GM10248 (cell line): ENCODE results near the gene ASB2.

Experiments used
- CTCF ChIA-PET: fragments of 300-600 bp; sonication (Branson Sonifier 250); formaldehyde crosslinking; extraction: SDS; loops from one replicate; lab custom pipeline; 2021; ENCODE audit warnings: antibody characterized with exemption; lab: Yijun Ruan, JAX
- POLR2A ChIA-PET: fragments of 350-650 bp; sonication (Branson Sonifier 250); formaldehyde crosslinking; extraction: SDS; loops from one replicate; lab custom pipeline; 2020; ENCODE audit warnings: antibody characterized with exemption; lab: Yijun Ruan, JAX
- DNase-seq: peaks from one replicate; pipeline ENCODE4 v3.0.0; 2012; ENCODE audit errors: extremely low spot score
- CTCF ChIP-seq: IDR thresholded peaks from 2 replicates; pipeline ENCODE4 v1.5.1; 2012; ENCODE audit warnings: mild to moderate bottlenecking, low read depth; ENCODE audit errors: extremely low read depth, missing control alignments, control extremely low read depth

The ASB2 gene

GRCh38 chr14:93998871-93999403, 22.6 kb upstream of the ASB2 start:
- no peak for DNase-seq
- POLR2A ChIA-PET = interaction anchor here (0.9 to 1.4 kb wide), 4 partner anchors 17 to 59 kb away, joined by 3 to 6 read pairs (median 4); no protein-coding TSS in a partner anchor

GRCh38 chr14:93997916-93998870, 21.8 kb upstream of the ASB2 start:
- CTCF ChIA-PET = interaction anchor here (1.7 to 17.4 kb wide), 7 partner anchors 8 to 56 kb away, joined by 4 to 664 read pairs (median 34); partner anchors contain the start of gene ASB2
- POLR2A ChIA-PET = interaction anchor here (0.7 to 1.4 kb wide), 4 partner anchors 39 to 58 kb away, joined by 3 to 6 read pairs (median 4); no protein-coding TSS in a partner anchor

More at GRCh38 chr14:93998871-93999403, 22.6 kb upstream of the ASB2 start:
- CTCF ChIA-PET = interaction anchor here (1.1 to 17.4 kb wide), 13 partner anchors 9 to 142 kb away, joined by 3 to 664 read pairs (median 11); partner anchors contain the start of gene ASB2
- TF ChIP-seq CTCF = no peak

GRCh38 chr14:93997082-93997481, 20.7 kb upstream of the ASB2 start, which contains the start of gene CCDC197:
TSS of gene CCDC197 (plus strand) at chr14:93997301. CDS start at chr14:93998132, 831 bp downstream.
- TF ChIP-seq CTCF = no peak
- ChIA-PET POLR2A (interaction anchor here (0.6 kb wide), 1 partner anchor 34 kb away, joined by 3 read pairs; no protein-coding TSS in a partner anchor), CTCF (interaction anchor here (1.1 to 17.4 kb wide), 5 partner anchors 16 to 55 kb away, joined by 4 to 664 read pairs (median 90); partner anchors contain the start of gene ASB2)
- no peak for DNase-seq

More at GRCh38 chr14:93997916-93998870, 21.8 kb upstream of the ASB2 start:
- DNase-seq = no peak
- no peak for TF ChIP-seq CTCF

GRCh38 chr14:93996130-93996695, 19.8 kb upstream of the ASB2 start:
- ChIA-PET POLR2A (interaction anchor here (0.6 kb wide), 1 partner anchor 17 kb away, joined by 3 read pairs; no protein-coding TSS in a partner anchor), CTCF (interaction anchor here (1.1 to 17.4 kb wide), 6 partner anchors 14 to 54 kb away, joined by 4 to 664 read pairs (median 62); partner anchors contain the start of gene ASB2)
- no peak for DNase-seq
- no peak for TF ChIP-seq CTCF

- no peak for DNase-seq
- no peak for TF ChIP-seq CTCF
- ChIA-PET POLR2A (interaction anchor here (0.6 kb wide), 2 partner anchors 20 to 33 kb away, joined by 3 to 5 read pairs; no protein-coding TSS in a partner anchor), CTCF (interaction anchor here (1.2 to 17.4 kb wide), 3 partner anchors 14 to 53 kb away, joined by 5 to 664 read pairs (median 124); partner anchors contain the start of gene ASB2)
Observed at GRCh38 chr14:93994919-93995682, 18.7 kb upstream of the ASB2 start.
